DMS 273 (cell line): ENCODE measurements around the gene SSNA1.
A peak's percentile ranks its signal among the peaks of the same experiment; 100 is the strongest.

Experiments
- DNase-seq: peaks from one replicate; lab custom pipeline; 2025; ENCODE audit not compliant: unreplicated experiment; lab: John Stamatoyannopoulos, UW

The SSNA1 gene

DNA sequence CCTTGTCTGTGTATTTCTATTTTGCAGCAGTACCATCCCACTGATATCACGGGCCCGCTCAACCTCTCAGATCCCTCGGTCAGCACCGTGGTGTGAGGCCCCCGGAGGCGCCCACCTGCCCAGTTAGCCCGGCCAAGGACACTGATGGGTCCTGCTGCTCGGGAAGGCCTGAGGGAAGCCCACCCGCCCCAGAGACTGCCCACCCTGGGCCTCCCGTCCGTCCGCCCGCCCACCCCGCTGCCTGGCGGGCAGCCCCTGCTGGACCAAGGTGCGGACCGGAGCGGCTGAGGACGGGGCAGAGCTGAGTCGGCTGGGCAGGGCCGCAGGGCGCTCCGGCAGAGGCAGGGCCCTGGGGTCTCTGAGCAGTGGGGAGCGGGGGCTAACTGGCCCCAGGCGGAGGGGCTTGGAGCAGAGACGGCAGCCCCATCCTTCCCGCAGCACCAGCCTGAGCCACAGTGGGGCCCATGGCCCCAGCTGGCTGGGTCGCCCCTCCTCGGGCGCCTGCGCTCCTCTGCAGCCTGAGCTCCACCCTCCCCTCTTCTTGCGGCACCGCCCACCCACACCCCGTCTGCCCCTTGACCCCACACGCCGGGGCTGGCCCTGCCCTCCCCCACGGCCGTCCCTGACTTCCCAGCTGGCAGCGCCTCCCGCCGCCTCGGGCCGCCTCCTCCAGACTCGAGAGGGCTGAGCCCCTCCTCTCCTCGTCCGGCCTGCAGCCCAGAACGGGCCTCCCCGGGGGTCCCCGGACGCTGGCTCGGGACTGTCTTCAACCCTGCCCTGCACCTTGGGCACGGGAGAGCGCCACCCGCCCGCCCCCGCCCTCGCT lies 20.5 kb upstream of the SSNA1 start:
- DNase-seq: peak; percentile 63

DNA sequence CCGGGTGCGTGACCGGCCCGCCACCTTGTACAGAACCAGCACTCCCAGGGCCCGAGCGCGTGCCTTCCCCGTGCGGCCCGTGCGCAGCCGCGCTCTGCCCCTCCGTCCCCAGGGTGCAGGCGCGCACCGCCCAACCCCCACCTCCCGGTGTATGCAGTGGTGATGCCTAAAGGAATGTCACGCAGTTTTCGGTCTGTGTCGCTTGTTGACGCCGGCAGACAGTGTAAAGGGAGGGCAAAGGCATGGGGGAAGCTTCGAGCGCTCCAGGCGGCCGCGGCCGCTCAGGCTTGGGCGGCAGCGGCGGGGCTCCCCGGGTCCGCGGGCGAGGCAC lies 19.9 kb upstream of the SSNA1 start:
- peak; percentile 70 for DNase-seq

DNA sequence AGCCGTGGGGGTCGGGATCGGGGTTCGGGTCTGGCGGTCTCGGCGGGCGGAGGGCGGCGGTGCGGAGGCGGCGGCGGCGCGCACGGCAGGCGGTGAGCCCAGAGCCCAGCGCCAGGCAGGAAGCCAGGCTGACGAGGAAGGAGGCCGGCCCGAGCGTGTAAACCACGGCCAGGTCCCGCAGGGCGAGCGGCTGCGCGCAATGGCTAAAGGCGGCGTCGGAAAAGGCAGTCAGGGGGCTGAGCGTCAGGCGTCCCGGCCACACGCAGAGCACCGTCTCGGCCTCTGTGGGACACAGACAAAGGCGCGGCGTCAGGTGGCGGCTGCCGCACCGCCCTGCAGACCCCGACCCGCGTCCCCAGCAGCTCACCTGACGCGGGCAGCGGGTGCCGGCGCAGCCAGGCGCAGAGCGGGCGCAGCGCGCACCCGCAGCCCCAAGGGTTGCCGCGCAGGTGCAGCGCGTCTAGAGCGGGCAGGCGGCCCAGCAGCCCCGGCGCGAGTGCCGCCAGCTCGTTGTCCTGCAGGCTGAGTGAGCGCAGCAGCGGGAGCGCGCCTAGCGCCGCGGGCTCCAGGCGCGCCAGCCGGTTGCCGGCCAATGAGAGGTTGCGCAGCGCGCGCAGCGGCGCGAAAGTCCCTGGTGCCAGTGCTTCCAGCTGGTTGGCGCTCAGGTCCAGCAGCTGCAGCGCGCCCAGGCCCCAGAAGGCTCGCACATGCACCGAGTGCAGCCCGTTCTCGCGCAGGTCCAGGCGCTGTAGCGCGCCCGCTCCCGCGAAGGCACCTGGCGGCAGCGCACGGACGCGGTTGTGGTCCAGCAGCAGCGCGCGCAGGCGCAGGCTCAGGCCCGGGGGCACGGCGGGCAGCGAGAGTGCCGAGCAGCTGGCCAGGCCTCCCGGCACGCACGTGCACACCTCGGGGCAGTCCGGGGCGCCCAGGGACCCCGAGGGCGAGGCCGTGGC lies 19.3 kb upstream of the SSNA1 start:
- DNase-seq: peak; percentile 93

DNA sequence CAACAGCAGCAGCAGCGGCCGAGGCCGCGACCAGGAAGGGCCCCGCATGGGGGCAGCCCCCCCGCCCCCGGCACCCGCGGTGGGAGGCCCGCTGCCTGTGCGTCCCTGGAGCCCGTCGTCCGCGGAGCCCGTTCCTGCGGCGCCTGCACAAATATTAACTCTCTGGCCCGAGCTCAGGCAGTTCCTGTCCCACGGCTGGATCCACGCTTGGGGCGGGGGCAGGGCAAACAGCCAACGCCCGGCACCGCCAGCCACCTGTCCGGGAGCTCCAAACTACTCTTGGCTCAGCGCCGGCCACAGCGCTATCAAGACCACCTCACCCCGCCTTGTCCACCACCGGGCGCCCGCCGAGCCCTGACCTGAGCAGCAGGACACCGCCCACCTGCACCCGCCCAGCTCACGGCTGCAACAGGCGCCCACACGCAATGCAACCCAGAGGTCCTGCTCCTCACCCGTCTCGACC lies 18.5 kb upstream of the SSNA1 start, which contains the start of gene LRRC26:
Gene LRRC26, minus strand, starts transcription at position 156 of the 463 bp plus-strand sequence. Its CDS starts 108 bp downstream, at position 48.
- peak; percentile 66 for DNase-seq

DNA sequence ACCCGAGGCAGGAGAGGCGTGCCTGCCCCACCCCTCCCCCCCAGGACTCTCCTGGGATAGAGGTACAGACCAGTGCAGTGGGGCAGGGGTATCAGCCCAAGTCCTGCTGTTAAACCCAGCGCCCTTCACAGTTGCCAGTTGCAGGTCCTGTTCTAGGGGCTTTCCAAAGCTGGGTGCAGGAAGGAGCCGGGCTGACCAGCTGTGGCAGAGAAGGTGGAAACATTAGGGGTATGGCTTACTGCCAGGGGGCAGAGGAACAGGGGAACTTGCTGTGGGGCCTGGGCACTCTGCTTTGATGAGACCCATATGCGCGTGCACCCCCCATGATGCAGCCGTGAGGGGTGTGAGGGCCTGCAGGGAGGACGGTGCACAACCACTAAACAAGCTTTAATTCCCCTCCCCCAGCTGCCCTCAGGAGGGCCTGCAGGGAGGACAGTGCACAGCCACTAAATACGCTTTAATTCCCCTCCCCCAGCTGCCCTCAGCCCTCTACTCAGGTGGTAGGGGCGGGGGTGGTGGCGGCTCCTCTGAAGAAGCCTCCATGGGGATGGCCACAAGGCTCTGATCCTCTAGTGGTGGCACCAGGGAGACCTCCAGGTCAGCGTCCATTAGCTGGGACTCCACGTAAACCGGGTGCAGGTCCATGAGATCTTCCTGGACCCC lies 17.9 kb upstream of the SSNA1 start:
- DNase-seq: peak; percentile 45

DNA sequence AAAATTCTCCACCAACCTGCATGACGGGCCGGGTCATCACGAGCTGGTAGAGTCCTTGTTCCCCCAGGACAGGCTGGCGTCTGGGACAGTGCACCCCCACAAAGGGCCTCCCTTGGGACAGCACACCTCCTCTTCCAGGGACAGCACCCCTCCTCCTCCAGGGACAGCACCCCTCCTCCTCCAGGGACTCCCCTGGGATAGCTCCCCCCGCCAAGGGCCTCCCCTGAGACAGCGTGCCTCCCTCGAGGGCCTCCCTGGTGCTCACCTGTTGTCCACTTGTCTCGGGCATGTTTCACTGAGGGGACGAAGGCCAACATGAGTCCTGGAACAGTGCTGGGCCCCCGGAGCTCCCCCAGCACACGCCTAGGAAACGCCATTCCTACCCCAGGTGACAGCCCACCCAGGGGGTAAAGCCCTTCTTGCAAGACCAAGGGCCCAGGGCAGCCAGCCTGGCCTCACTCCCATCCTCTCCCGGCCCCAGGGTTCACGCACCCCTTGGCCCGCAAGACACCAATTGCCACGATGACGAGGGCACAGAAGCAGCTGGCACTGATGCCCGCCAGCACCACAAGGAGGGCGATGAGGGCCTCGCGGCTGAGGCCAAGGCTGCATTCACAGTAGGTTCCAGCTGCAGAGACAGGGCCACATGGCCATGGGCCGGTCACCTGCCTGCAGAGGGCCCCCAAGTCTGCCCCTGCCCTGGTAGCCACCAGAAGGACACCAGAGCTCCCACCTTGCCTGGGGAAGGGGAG lies 17.2 kb upstream of the SSNA1 start:
- DNase-seq: no peak

DNA sequence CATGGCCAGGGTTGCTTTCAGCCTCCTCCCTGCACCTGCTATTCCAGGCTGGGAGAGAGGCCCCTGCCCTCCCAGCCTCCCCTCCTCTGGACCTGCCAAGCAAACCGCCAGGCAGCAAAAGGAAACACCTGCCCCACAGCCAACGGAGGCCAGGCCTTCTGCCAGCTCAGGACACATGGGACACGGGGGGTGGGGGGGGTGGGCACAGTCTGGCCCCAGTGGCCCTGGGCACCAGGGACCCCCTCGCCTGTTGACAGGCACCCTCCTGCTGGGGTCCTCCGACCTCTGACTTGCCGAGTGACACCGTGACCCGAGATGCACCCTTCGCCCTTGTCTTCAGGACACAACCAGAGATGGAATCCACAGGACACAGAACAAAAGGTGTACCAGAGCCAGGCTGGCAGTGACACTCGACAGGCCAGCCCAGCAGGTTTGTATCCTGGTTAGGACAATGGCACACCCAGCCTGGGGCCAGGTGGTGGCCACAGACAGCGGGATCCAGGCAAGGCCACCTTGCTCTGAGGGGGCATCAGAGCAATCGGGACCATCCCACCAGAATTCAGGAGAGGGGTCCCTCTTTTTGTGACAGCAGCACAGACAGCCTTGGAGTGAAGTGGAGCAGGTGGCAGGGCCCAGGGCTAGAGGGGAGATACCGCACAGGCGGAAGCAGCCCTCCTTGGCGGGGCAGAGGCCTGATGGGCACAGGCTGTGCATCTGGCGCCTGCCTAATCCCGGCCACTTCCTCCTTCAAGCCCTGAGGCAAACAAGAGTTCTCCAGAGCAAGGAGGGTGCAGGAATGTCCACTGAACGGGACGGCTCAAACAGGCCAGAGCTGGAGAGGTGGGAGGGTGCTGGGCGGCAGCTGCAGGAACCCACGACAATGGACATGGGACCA lies 15.3 kb upstream of the SSNA1 start:
- peak; percentile 66 for DNase-seq

DNA sequence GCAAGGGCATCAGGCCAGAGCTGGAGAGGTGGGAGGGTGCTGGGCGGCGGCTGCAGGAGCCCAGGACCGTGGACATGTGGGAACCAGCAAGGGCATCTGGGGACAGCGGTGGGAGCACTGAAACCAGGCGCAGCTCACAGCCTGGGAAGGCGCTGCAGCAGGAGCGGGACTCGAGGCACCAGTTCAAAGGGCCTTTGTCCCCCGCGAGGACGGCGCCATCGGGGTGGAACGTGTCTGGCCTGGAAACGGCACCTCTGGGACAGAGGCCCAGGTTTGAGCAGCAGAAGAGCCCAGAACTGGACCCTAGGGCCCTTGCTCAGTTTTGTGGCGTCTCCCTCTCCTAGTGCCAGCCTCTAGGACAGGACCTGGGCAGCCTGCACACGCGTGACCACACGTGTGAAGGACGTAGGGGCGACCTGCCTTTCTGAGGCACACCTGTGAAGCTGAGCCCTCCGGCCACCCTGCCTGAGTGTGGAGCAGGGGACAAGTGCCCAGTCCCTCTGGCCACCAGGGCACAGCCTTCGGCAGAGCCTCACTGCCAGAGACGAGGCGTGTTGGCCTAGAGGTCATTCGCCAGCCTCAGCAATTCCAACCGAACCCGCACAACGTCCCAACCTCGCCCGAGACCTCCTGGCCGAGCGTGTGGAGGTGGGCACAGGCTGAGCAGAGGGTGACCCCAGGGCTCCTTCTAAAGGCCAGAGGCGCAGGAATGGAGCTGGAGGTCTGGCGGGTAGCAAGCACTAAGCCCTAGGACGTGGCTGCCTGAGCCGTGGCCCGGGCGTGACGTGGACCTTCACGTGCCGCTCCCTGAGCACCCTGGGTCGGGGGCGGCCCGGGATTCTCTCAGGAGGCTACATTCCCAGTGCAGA lies 14.4 kb upstream of the SSNA1 start:
- DNase-seq: no peak

DNA sequence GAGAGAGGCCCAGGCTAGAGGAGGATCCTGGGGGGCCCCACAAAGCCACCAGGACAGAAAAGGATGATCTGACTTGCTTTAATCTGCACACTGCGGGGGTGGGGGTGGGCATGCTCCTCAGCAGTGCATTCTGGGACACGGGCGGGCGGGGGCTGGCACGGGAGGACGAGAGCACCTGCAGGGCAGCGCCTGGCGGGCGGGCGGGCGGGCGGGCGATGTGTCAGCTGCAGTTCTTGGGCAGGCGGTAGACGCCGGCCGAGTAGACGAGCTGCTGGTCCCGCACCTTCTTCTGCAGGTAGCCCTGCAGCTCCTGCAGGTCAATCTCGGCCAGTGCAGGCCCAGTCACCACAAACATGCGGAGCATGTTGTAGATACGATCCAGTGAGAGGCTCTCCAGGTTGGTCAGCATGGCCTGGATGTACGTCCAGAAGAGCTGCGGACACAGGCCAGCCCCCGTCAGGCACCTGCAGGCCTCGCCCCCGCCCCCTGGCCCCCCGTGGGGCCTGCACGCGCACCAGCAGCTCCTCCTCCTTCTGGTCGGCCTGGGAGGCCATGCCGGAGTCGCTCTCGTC lies 13.7 kb upstream of the SSNA1 start:
- no peak for DNase-seq

DNA sequence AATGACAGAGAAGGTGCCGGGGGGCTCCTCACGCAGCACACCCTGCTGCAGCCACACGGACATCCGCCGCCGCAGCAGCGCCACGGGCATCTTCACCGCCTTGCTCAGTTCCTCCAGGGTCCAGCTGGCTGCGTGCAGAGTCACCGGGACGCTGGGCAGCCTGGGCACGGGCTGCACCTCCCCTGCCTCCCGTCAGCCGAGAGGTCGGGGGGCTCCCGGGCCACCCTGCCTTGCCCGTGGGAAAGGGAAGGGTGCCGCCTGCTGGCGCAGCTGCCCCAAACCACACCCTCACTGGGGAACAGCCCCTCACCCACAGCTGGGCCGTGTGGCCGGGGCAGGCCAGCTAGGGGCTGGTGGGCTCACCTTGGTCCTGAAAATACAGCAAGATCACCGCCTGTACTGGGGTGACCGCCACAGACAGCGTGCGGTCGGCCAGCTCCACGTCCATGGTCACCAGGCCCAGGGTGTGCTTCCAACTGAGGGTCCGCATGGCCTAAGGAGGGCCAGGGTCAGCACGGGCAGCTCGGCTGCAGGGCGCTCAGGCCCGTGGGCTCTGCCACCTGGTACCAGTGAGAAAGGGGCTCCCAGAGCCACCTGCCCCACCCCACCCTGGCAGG lies 13.0 kb upstream of the SSNA1 start:
- no peak for DNase-seq

DNA sequence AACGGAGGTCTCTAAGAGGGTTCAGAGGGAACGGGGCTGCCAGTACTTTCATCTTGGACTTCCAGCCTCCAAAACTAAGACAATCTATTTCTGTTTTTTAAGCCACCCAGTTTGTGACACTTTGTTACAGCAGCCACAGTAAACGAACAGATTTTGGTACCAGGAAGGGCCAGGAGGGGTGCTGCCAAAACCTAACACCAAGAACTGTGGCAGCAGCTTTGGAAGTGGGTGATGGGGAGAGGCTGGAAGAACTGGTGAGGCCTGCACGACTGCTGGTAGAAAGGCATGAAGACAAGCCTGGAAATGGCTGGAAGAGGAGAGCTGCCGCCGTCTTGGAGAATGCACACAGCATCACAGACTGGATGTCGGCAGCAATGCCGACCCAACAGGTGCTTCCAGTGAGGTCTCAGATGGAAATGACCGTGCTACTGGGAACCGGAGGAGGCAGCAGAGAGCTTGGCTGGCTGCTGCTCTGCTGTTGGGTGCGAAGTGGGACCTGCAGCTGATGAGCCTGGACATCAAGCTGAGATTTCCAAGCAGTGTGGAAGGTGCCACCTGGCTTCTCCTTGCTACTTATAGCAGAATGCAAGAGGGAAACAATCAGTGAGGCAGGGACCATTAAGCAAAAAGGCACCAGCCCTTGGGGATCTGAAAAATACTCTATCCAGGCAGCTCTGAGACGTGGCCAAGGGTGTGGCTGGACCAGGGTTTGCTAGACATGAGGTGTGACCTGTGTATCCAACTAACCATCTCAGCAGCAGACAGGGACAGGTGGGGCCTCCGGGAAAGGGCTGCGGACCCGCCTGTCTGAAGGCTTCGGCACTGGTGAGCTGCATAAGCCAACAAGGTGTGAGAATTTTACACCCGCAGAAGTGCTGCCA lies 11.9 kb upstream of the SSNA1 start:
- DNase-seq: peak; percentile 82

DNA sequence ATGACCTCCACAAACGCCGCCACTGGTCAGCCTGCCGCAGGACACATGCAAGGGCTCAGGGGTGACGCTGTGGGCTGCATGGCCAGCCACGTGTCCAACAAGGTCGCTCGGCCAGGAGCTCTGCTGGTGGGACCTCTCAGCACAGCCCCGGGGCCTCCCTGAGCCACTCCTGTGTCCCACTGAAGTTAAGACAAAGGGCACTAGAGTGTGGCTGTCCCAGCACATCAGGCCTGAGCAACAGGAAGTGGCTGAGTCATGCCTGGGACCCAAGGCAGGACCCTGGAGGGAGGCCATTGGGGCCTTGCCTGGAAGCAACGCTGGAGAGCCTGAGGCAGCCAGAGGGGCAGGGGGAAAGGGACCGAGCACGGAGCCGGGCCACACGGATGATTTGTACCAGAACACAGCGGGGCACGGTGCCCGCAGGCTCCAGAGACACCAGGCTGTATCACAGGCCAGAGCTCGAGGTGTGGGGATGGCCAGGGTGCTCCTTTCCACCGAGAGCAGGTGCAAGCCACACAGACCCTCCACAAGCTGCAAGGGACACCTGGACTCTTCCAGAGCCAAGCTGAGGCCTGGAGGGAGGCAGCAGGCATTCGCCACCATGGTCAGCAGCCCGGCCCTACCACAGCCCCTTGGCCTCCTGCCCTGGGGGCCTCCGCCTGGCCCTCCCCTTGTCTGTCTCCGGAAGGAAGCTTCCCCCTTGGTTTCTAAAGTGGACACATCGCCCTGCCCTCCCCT lies 10.1 kb upstream of the SSNA1 start:
- DNase-seq: no peak

DNA sequence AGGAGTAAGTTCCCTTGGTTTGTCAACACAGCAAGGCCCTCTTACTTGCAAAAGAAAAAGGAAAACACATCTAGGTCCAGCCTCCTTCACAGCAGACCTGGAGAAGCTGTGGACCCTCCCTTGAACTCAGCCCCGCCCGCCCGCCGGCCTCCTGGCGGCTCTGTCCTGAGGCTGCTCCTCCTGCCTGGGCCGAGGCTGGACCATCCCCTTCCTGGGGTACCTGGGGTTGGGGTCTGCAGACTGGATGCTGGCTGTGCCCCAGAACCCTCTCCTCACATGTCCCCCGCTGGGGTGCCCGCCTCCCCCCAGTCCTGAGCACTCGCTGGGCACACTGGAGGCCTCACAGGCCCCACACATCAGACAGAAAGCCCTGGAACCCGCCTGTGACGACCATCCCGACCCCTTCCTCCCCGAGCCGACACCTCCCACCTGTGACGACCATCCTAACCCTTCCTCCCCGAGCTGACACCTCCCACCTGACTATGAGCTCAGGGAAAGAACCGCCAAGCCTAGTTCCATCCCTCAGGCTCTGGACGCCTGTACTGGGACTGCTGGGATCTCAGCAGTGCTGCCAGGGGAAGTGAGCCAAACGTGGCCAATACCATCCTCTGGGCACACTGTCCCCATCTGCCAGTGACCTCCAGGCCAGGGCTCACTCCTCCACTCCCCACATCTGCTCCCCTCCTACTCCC lies 9.4 kb upstream of the SSNA1 start:
- DNase-seq: no peak

DNA sequence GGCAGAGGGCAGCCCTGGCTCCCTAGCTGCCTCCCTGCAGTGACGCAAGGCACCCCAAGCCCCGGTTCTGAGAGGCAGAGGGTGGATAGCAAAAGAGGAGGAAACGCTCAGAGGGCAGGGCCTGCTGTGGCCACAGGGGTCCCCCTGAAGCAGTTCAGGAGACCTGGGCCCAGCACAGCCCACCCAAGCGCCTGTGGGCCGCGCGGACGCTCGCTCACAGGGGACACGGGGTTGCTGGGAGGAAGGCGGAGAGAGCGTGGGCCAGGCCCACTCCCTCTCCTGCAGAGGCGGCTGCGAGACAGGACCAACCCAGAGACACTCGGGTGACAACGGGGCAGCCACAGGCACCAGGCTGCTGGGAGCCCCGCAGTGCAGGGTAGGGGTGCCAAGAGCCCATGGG lies 8.7 kb upstream of the SSNA1 start:
- no peak for DNase-seq

DNA sequence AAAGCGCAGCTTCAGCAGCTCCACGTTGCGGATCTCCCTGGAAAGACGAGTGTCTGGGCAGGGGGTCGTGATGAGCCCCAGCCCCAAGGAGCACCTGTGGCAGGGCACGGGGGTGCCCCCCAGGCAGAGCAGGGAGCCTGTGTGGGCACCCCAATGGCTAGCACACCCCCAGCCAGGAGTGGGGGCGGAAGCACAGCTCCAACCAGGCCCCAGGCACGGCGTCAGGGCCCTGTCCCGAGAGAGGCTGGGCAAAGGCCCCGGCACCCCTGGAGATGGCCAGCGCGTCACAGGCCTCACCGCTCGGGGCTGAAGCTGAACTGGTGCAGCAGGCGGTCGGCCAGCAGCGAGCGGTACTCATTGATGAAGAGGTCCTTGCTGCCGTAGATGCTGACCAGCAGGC lies 8.0 kb upstream of the SSNA1 start:
- DNase-seq: no peak

DNA sequence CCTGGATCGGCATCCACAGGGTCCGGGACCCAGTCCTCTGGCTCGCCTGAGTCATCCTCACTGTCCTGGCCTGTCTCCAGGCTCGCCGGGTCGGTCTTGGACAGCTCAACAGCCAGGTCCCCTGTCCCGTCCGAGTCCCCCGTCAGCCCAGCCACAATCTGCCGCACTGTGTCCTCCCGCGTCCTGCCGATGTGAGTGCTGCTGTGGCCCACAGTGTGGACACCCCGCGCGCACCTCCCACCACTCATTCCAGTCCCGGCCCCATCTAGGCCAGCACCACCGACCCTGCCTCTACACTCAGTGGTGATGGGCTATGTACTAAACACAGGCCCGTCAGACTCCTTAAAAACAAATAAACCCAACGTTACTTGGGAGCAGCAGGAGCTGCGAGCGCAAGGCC lies 6.8 kb upstream of the SSNA1 start:
- no peak for DNase-seq
